ENCODE data around the gene FPGS. TPM values are rescaled to one million over a fixed set of nuclear protein-coding genes. Genes with fewer than 3 reads are reported as not detected.
"Not testable (repeated sequence)": the region's sequence is repeated elsewhere in the genome, so short reads cannot be mapped to it uniquely, and the experiment has no call there.

Gene FPGS
- total RNA-seq, 2 donors from 2014 or later = 71.2 to 80.6 TPM

- Mint-ChIP-seq H3K27ac (no peak overlapping the region), H3K27me3 (no peaks in the 10 kb centered on the region), H3K4me1 (peaks cover 10% of the 10 kb centered on the region), H3K4me3 (no peak overlapping the region), H3K36me3 (ENCODE audit: low read depth) (no peaks in the 10 kb centered on the region)
- DNase-seq (no peak), ATAC-seq (no peak)
- no peaks in the 10 kb centered on the region for H3K9me3 ChIP-seq (ENCODE audit: control insufficient read depth, low read length, poor library complexity, severe bottlenecking)
Measured at GRCh38 chr9:127835991-127836516, 33.4 kb downstream of the FPGS start.

GRCh38 chr9:127836561-127836960, 33.9 kb downstream of the FPGS start:
- H3K9me3 ChIP-seq (ENCODE audit: control insufficient read depth, low read length, poor library complexity, severe bottlenecking); ATAC-seq; DNase-seq; H3K36me3 Mint-ChIP-seq (ENCODE audit: low read depth); H3K27me3 Mint-ChIP-seq; H3K4me3 Mint-ChIP-seq; H3K27ac Mint-ChIP-seq; H3K4me1 Mint-ChIP-seq: not testable (repeated sequence)

- Mint-ChIP-seq H3K4me3 (no peak overlapping the region), H3K27ac (no peak overlapping the region), H3K36me3 (ENCODE audit: low read depth) (no peaks in the 10 kb centered on the region), H3K4me1 (peaks cover 9% of the 10 kb centered on the region), H3K27me3 (no peaks in the 10 kb centered on the region)
- no peaks in the 10 kb centered on the region for H3K9me3 ChIP-seq (ENCODE audit: control insufficient read depth, low read length, poor library complexity, severe bottlenecking)
- DNase-seq (no peak), ATAC-seq (no peak)
Measured at GRCh38 chr9:127837346-127837745, 34.7 kb downstream of the FPGS start.

- H3K4me1 Mint-ChIP-seq = peaks cover 7% of the 10 kb centered on the region
- H3K4me3 Mint-ChIP-seq = no peak overlapping the region
- DNase-seq (no peak), ATAC-seq (no peak)
- H3K27ac Mint-ChIP-seq = no peak overlapping the region
- H3K9me3 ChIP-seq (ENCODE audit: control insufficient read depth, low read length, poor library complexity, severe bottlenecking) = no peaks in the 10 kb centered on the region
- H3K27me3 Mint-ChIP-seq = no peaks in the 10 kb centered on the region
- H3K36me3 Mint-ChIP-seq (ENCODE audit: low read depth) = no peaks in the 10 kb centered on the region
Measured at GRCh38 chr9:127838375-127839078, 35.8 kb downstream of the FPGS start.

GRCh38 chr9:127841087-127841835, 38.6 kb downstream of the FPGS start:
- Mint-ChIP-seq H3K27me3 (no peaks in the 10 kb centered on the region), H3K4me1 (peaks cover 7% of the 10 kb centered on the region), H3K27ac (no peak overlapping the region), H3K36me3 (ENCODE audit: low read depth) (no peaks in the 10 kb centered on the region), H3K4me3 (no peak overlapping the region)
- ATAC-seq = no peak
- no peaks in the 10 kb centered on the region for H3K9me3 ChIP-seq (ENCODE audit: control insufficient read depth, low read length, poor library complexity, severe bottlenecking)
- no peak for DNase-seq

GRCh38 chr9:127844821-127845359, 42.2 kb downstream of the FPGS start:
- ATAC-seq (no peak), DNase-seq (no peak)
- Mint-ChIP-seq H3K4me3 (no peak overlapping the region), H3K36me3 (ENCODE audit: low read depth) (no peaks in the 10 kb centered on the region), H3K4me1 (no peaks in the 10 kb centered on the region), H3K27ac (no peak overlapping the region), H3K27me3 (no peaks in the 10 kb centered on the region)
- H3K9me3 ChIP-seq (ENCODE audit: control insufficient read depth, low read length, poor library complexity, severe bottlenecking) = no peaks in the 10 kb centered on the region

- DNase-seq; H3K27ac Mint-ChIP-seq; H3K27me3 Mint-ChIP-seq; ATAC-seq; H3K4me3 Mint-ChIP-seq; H3K9me3 ChIP-seq (ENCODE audit: control insufficient read depth, low read length, poor library complexity, severe bottlenecking); H3K4me1 Mint-ChIP-seq; H3K36me3 Mint-ChIP-seq (ENCODE audit: low read depth): not testable (repeated sequence)
Measured at GRCh38 chr9:127845619-127846018, 42.9 kb downstream of the FPGS start.

GRCh38 chr9:127846443-127847177, 43.9 kb downstream of the FPGS start:
- Mint-ChIP-seq H3K27me3 (no peaks in the 10 kb centered on the region), H3K36me3 (ENCODE audit: low read depth) (no peaks in the 10 kb centered on the region), H3K27ac (no peak overlapping the region), H3K4me1 (no peaks in the 10 kb centered on the region), H3K4me3 (no peak overlapping the region)
- ATAC-seq (no peak), DNase-seq (no peak)
- H3K9me3 ChIP-seq (ENCODE audit: control insufficient read depth, low read length, poor library complexity, severe bottlenecking) = no peaks in the 10 kb centered on the region

- no peaks in the 10 kb centered on the region for H3K36me3 Mint-ChIP-seq (ENCODE audit: low read depth)
- no peaks in the 10 kb centered on the region for H3K9me3 ChIP-seq (ENCODE audit: control insufficient read depth, low read length, poor library complexity, severe bottlenecking)
- DNase-seq = no peak
- no peak overlapping the region for H3K27ac Mint-ChIP-seq
- no peak for ATAC-seq
- no peaks in the 10 kb centered on the region for H3K4me1 Mint-ChIP-seq
- no peaks in the 10 kb centered on the region for H3K27me3 Mint-ChIP-seq
- no peak overlapping the region for H3K4me3 Mint-ChIP-seq
Measured at GRCh38 chr9:127847178-127847510, 44.5 kb downstream of the FPGS start.

- H3K4me1 Mint-ChIP-seq = no peaks in the 10 kb centered on the region
- ATAC-seq (no peak), DNase-seq (no peak)
- H3K36me3 Mint-ChIP-seq (ENCODE audit: low read depth) = no peaks in the 10 kb centered on the region
- H3K27ac Mint-ChIP-seq = no peak overlapping the region
- no peaks in the 10 kb centered on the region for H3K9me3 ChIP-seq (ENCODE audit: control insufficient read depth, low read length, poor library complexity, severe bottlenecking)
- H3K27me3 Mint-ChIP-seq = no peaks in the 10 kb centered on the region
- no peak overlapping the region for H3K4me3 Mint-ChIP-seq
Measured at GRCh38 chr9:127847833-127848755, 45.4 kb downstream of the FPGS start.

- no peaks in the 10 kb centered on the region for H3K9me3 ChIP-seq (ENCODE audit: control insufficient read depth, low read length, poor library complexity, severe bottlenecking)
- Mint-ChIP-seq H3K4me3 (no peak overlapping the region), H3K36me3 (ENCODE audit: low read depth) (no peaks in the 10 kb centered on the region), H3K27ac (no peak overlapping the region), H3K4me1 (peaks cover 2% of the 10 kb centered on the region), H3K27me3 (no peaks in the 10 kb centered on the region)
- ATAC-seq (no peak), DNase-seq (no peak)
Measured at GRCh38 chr9:127848756-127849504, 46.2 kb downstream of the FPGS start.

- no peaks in the 10 kb centered on the region for H3K9me3 ChIP-seq (ENCODE audit: control insufficient read depth, low read length, poor library complexity, severe bottlenecking)
- no peak for DNase-seq
- H3K27me3 Mint-ChIP-seq = no peaks in the 10 kb centered on the region
- no peak overlapping the region for H3K4me3 Mint-ChIP-seq
- H3K27ac Mint-ChIP-seq = no peak overlapping the region
- no peaks in the 10 kb centered on the region for H3K36me3 Mint-ChIP-seq (ENCODE audit: low read depth)
- H3K4me1 Mint-ChIP-seq = peaks cover 7% of the 10 kb centered on the region
- no peak for ATAC-seq
Measured at GRCh38 chr9:127850286-127850830, 47.7 kb downstream of the FPGS start.
